OCI-LY3 (cell line): ENCODE data around the gene PDK2.

Experiments
- CTCF ChIP-seq: fragments of 200-600, 300-600 bp; sonication (generic); IDR thresholded peaks from 2 replicates; pipeline ENCODE4 v1.5.1; 2014; ENCODE audit warnings: antibody characterized with exemption, low read length, low read depth
- EZH2phosphoT487 ChIP-seq: fragments of 200-600 bp; shearing (Covaris generic); IDR thresholded peaks from 2 replicates; pipeline ENCODE4 v1.6.1; 2018; ENCODE audit warnings: antibody characterized with exemption, mixed run types, low read depth

- TF ChIP-seq CTCF (no peak), EZH2phosphoT487 (no peak)
These were observed 33.5 kb downstream of the PDK2 start for GRCh38 chr17:50128441-50129352.
